Subcutaneous abdominal adipose tissue (tissue), 5 donors: ENCODE results near the gene SLAMF7.
A peak's percentile ranks its signal among the peaks of the same experiment; 100 is the strongest.
"Not testable (repeated sequence)": the region's sequence is repeated elsewhere in the genome, so short reads cannot be mapped to it uniquely, and the experiment has no call there.

Experiments used
- H3K27ac ChIP-seq: one replicate; pipeline ENCODE4 v1.7.0; 2013; ENCODE audit warnings: low read depth, mild to moderate bottlenecking, inconsistent platforms, low read length, moderate library complexity
- H3K27me3 ChIP-seq, 5 donors: one replicate each; pipeline ENCODE4 v1.7.0; 2013; ENCODE audit warnings: low read length in 5 of 5, inconsistent platforms in 1 of 5; ENCODE audit not compliant: control insufficient read depth in 5 of 5, insufficient read depth in 4 of 5
- H3K36me3 ChIP-seq, 5 donors: one replicate each; pipeline ENCODE4 v1.7.0; 2013; ENCODE audit warnings: low read length in 5 of 5; ENCODE audit not compliant: control insufficient read depth in 5 of 5, insufficient read depth in 5 of 5
- H3K4me1 ChIP-seq, 5 donors: one replicate each; pipeline ENCODE4 v1.7.0; 2013; ENCODE audit warnings: low read length in 5 of 5, mild to moderate bottlenecking in 3 of 5, moderate library complexity in 1 of 5; ENCODE audit not compliant: control insufficient read depth in 5 of 5, insufficient read depth in 5 of 5
- H3K4me3 ChIP-seq, 5 donors: one replicate each; pipeline ENCODE4 v1.7.0; 2013; ENCODE audit warnings: low read length in 5 of 5, low read depth in 1 of 5
- H3K9ac ChIP-seq, 5 donors: one replicate each; pipeline ENCODE4 v1.7.0; 2013; ENCODE audit warnings: low read length in 5 of 5, mild to moderate bottlenecking in 4 of 5, moderate library complexity in 3 of 5
- H3K9me3 ChIP-seq, 5 donors: one replicate each; pipeline ENCODE4 v1.7.0; 2013; ENCODE audit warnings: low read length in 5 of 5; ENCODE audit not compliant: control insufficient read depth in 5 of 5
- donor health status: healthy.
- donor health status: healthy.
- donor health status: healthy.
- donor health status: healthy.
- donor health status: healthy.

The SLAMF7 gene

GRCh38 chr1:160739098-160739511, at the start of gene SLAMF7:
Gene SLAMF7 (plus strand): TSS chr1:160739247. CDS start chr1:160739302, 55 bp downstream.
- no peak within 1 kb of the TSS for H3K27ac ChIP-seq
- H3K9me3 ChIP-seq = peaks cover 0 to 5% (median 3%) of the 10 kb centered on the region in 5 donors

GRCh38 chr1:160692390-160692789, 46.7 kb upstream of the SLAMF7 start:
- not testable (repeated sequence) for H3K4me3 ChIP-seq, H3K27ac ChIP-seq, H3K36me3 ChIP-seq, H3K27me3 ChIP-seq, H3K9ac ChIP-seq, H3K9me3 ChIP-seq, H3K4me1 ChIP-seq

More at GRCh38 chr1:160739098-160739511, at the start of gene SLAMF7:
- no peaks in the 10 kb centered on the region for H3K36me3 ChIP-seq
- no peaks in the 10 kb centered on the region for H3K4me1 ChIP-seq
- H3K27me3 ChIP-seq = no peaks in the 10 kb centered on the region
- no peak within 1 kb of the TSS for H3K4me3 ChIP-seq
- H3K9ac ChIP-seq = no peak within 1 kb of the TSS

GRCh38 chr1:160702100-160702499, 36.9 kb upstream of the SLAMF7 start:
- Histone ChIP-seq H3K27ac (no peak overlapping the region), H3K36me3 (no peaks in the 10 kb centered on the region), H3K27me3 (no peaks in the 10 kb centered on the region), H3K4me3 (no peak overlapping the region), H3K9ac (no peak overlapping the region), H3K9me3 (no peaks in the 10 kb centered on the region), H3K4me1 (peaks cover 0 to 14% (median 3%) of the 10 kb centered on the region in 5 donors)

GRCh38 chr1:160704250-160704649, 34.8 kb upstream of the SLAMF7 start:
- H3K36me3 ChIP-seq = no peaks in the 10 kb centered on the region
- H3K27me3 ChIP-seq = peaks cover 0 to 3% (median 0%) of the 10 kb centered on the region in 5 donors
- no peak overlapping the region for H3K27ac ChIP-seq
- H3K4me3 ChIP-seq = no peak overlapping the region
- no peak overlapping the region for H3K9ac ChIP-seq
- H3K9me3 ChIP-seq = no peaks in the 10 kb centered on the region
- peaks cover 0 to 27% (median 7%) of the 10 kb centered on the region in 5 donors for H3K4me1 ChIP-seq

- H3K36me3 ChIP-seq, H3K9ac ChIP-seq, H3K9me3 ChIP-seq, H3K27ac ChIP-seq, H3K27me3 ChIP-seq, H3K4me3 ChIP-seq: not testable (repeated sequence)
- H3K4me1 ChIP-seq = peaks cover 0 to 27% (median 7%) of the 10 kb centered on the region in 5 donors
These were observed 33.8 kb upstream of the SLAMF7 start for GRCh38 chr1:160705212-160705621.

- Histone ChIP-seq H3K9me3 (no peaks in the 10 kb centered on the region), H3K36me3 (no peaks in the 10 kb centered on the region), H3K9ac (no peak overlapping the region), H3K4me1 (peaks cover 0 to 27% (median 7%) of the 10 kb centered on the region in 5 donors), H3K27me3 (peaks cover 0 to 3% (median 0%) of the 10 kb centered on the region in 5 donors), H3K27ac (no peak overlapping the region), H3K4me3 (no peak overlapping the region)
These were observed 33.3 kb upstream of the SLAMF7 start for GRCh38 chr1:160705742-160706141.

GRCh38 chr1:160706526-160707235, 32.4 kb upstream of the SLAMF7 start:
- no peak overlapping the region for H3K4me3 ChIP-seq
- H3K27ac ChIP-seq = no peak overlapping the region
- H3K4me1 ChIP-seq = peaks cover 0 to 32% (median 7%) of the 10 kb centered on the region in 5 donors

GRCh38 chr1:160707236-160708064, 31.6 kb upstream of the SLAMF7 start:
- peak overlapping the region in 2 of 5 donors; percentile 24 to 32 for H3K4me3 ChIP-seq
- H3K9ac ChIP-seq = no peak overlapping the region

More at GRCh38 chr1:160706526-160707235, 32.4 kb upstream of the SLAMF7 start:
- H3K36me3 ChIP-seq = no peaks in the 10 kb centered on the region
- peaks cover 0 to 3% (median 0%) of the 10 kb centered on the region in 5 donors for H3K27me3 ChIP-seq
- no peaks in the 10 kb centered on the region for H3K9me3 ChIP-seq
- H3K9ac ChIP-seq = no peak overlapping the region

GRCh38 chr1:160708118-160708517, 30.9 kb upstream of the SLAMF7 start:
- peaks cover 0 to 37% (median 7%) of the 10 kb centered on the region in 5 donors for H3K4me1 ChIP-seq
- no peaks in the 10 kb centered on the region for H3K36me3 ChIP-seq
- no peaks in the 10 kb centered on the region for H3K9me3 ChIP-seq
- H3K4me3 ChIP-seq = peak overlapping the region in 1 of 5 donors; percentile 24
- peaks cover 0 to 3% (median 0%) of the 10 kb centered on the region in 5 donors for H3K27me3 ChIP-seq
- H3K9ac ChIP-seq = no peak overlapping the region
- no peak overlapping the region for H3K27ac ChIP-seq

More at GRCh38 chr1:160707236-160708064, 31.6 kb upstream of the SLAMF7 start:
- no peak overlapping the region for H3K27ac ChIP-seq
- H3K9me3 ChIP-seq = no peaks in the 10 kb centered on the region
- peaks cover 0 to 3% (median 0%) of the 10 kb centered on the region in 5 donors for H3K27me3 ChIP-seq
- no peaks in the 10 kb centered on the region for H3K36me3 ChIP-seq
- H3K4me1 ChIP-seq = peaks cover 0 to 37% (median 7%) of the 10 kb centered on the region in 5 donors

GRCh38 chr1:160708801-160709200, 30.2 kb upstream of the SLAMF7 start:
- H3K9me3 ChIP-seq = no peaks in the 10 kb centered on the region
- H3K4me1 ChIP-seq = peaks cover 0 to 33% (median 7%) of the 10 kb centered on the region in 5 donors
- H3K4me3 ChIP-seq = no peak overlapping the region
- peaks cover 0 to 3% (median 0%) of the 10 kb centered on the region in 5 donors for H3K27me3 ChIP-seq
- H3K36me3 ChIP-seq = no peaks in the 10 kb centered on the region
- no peak overlapping the region for H3K9ac ChIP-seq
- no peak overlapping the region for H3K27ac ChIP-seq
